Measurements from ENCODE around the gene KLK12.

- TF ChIP-seq CTCF (IDR thresholded peaks at IDR 0.05), result no peak
- TF ChIP-seq POLR2A (IDR thresholded peaks at IDR 0.05), result no peak
Observed at GRCh38 chr19:51006406-51006805, 28.4 kb downstream of the KLK12 start.
